Measurements from ENCODE around the gene KDM4C. TPM values are rescaled to one million over a fixed set of nuclear protein-coding genes. Genes with fewer than 3 reads are reported as not detected.

The KDM4C gene
- total and polyA plus RNA-seq, 2 of the 4 experiments (the other 2 are of a cell fraction) = 11.8 to 23.8 TPM

DNA sequence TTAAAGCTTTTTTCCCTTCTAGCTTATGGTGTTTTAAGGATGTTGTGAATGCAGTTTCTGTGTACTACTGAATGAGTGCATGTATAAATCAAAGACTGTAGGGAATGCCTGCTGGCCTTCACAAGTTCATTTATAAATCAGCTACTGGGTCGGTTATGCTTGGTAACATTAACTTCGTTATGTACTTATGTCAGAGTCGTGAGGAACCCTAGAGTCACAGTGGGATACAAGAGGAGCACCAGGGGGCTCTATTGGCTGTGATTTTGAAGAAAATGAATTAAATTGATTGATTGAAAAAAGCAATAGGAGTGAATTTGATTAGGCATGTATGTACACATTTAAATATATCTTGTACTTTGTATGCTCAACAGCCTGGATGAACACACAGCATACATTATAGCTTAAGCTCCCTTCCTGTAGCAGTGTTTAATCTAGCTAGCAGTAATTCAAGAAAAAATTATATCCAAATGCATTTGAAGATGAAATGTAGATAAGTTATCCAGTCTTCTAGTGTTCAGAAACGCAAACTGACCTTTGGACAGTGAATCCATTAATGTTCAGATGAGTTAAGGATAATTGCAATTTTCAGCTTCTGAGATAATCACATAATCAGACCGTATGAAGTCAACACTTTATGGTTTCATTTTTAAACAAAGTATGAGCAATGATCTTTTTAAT lies 204.2 kb downstream of the KDM4C start:
- Histone ChIP-seq H3K9me1 (ENCODE audit: insufficient read depth, low read length) (peaks cover 4% of the 10 kb centered on the region), H2BK15ac (ENCODE audit: low read depth, low read length) (no peak overlapping the region), H2AK9ac (replicated peaks; ENCODE audit: low read depth, low read length, poor library complexity) (no peak overlapping the region), H2BK20ac (ENCODE audit: low read depth, low read length) (no peak overlapping the region), H2BK120ac (ENCODE audit: low read depth, low read length) (no peak overlapping the region), H3K56ac (ENCODE audit: extremely low read depth, insufficient read depth, low read length) (no peak overlapping the region), H3K27ac (ENCODE audit: insufficient read depth, low read length) (no peak overlapping the region), H4K20me1 (ENCODE audit: insufficient read depth, low read length) (no peaks in the 10 kb centered on the region), H3K4me3 (ENCODE audit: insufficient read depth, low read depth, low read length) (no peak overlapping the region), H2BK5ac (ENCODE audit: low read depth, low read length, poor library complexity, severe bottlenecking) (no peak overlapping the region), H3K4me2 (ENCODE audit: low read depth, low read length) (no peak overlapping the region), H3K23ac (ENCODE audit: low read depth, low read length) (no peak overlapping the region), H3K4me1 (ENCODE audit: control insufficient read depth, insufficient read depth, low read length) (no peaks in the 10 kb centered on the region), H3K4ac (ENCODE audit: low read depth, low read length) (no peak overlapping the region), H4K8ac (ENCODE audit: low read depth in 2 of 2, low read length in 2 of 2) (no peak overlapping the region), H3K9ac (ENCODE audit: low read depth, low read length) (no peak overlapping the region), H3K79me1 (ENCODE audit: low read depth in 1 of 2, low read length in 2 of 2) (peaks cover 0 to 4% of the 10 kb centered on the region in 2 experiments; a peak in 2 of 4 replicates), H2AK5ac (ENCODE audit: low read depth, low read length) (no peak overlapping the region), H3K18ac (ENCODE audit: low read depth, low read length) (no peak overlapping the region), H2AFZ (replicated peaks; ENCODE audit: low read length, poor library complexity) (no peak overlapping the region), H4K5ac (ENCODE audit: low read depth, low read length) (no peak overlapping the region), H4K91ac (ENCODE audit: insufficient read depth, low read depth, low read length) (no peak overlapping the region), H3K14ac (replicated peaks; ENCODE audit: low read depth, low read length) (no peak overlapping the region), H3K36me3 (ENCODE audit: control insufficient read depth, insufficient read depth, low read length) (no peaks in the 10 kb centered on the region), H3K9me3 (ENCODE audit: control insufficient read depth, insufficient read depth, low read length) (no peaks in the 10 kb centered on the region), H3K27me3 (ENCODE audit: control insufficient read depth, insufficient read depth, low read length) (no peaks in the 10 kb centered on the region)
- dilution Hi-C loops (cut with HindIII; ENCODE audit: low sequenced_read_pairs, unreplicated experiment) (no loop called here), in situ Hi-C loops (cut with MboI; ENCODE audit: low sequenced_read_pairs) (no loop called here), intact Hi-C loops (cut with micrococcal nuclease) (no loop called here)
- WGBS, 2 experiments (ENCODE audit: extremely low coverage in 2 of 2, insufficient read length in 1 of 2) = no CpG with 5 or more reads among the region's 5 CpGs
- TF ChIP-seq CEBPB (IDR thresholded peaks at IDR 0.05; ENCODE audit: low read depth, low read length) (no peak), RFX5 (IDR thresholded peaks at IDR 0.05; ENCODE audit: low read depth, low read length) (no peak), CTCF (conservative IDR thresholded peaks at IDR 0.05; ENCODE audit: low read depth, low read length) (no peak), RCOR1 (IDR thresholded peaks at IDR 0.05; ENCODE audit: insufficient replicate concordance, low read length) (no peak), MAFK (IDR thresholded peaks at IDR 0.05; ENCODE audit: low read depth, low read length) (no peak)
- ChIA-PET POLR2A (ENCODE audit: unreplicated experiment) (interaction anchor here (0.6 kb wide), 1 partner anchor 46 kb away, joined by 6 read pairs; no protein-coding TSS in a partner anchor), CTCF (no interaction called here)
- ATAC-seq (ENCODE audit: low read depth) (no peak), DNase-seq (no peak)
- BruUV-seq (replicated peaks) = no TSS peak
